ACC112 (cell line): ENCODE results near the gene SLCO2A1.

Source experiments
- H2AFZ ChIP-seq: fragments of 200-600 bp; sonication (generic); one replicate; pipeline ENCODE4 v1.6.0; 2017; ENCODE audit warnings: antibody characterized with exemption, low read length; ENCODE audit not compliant: unreplicated experiment
- H3K27ac ChIP-seq: fragments of 200-600 bp; sonication (generic); 2 replicates; pipeline ENCODE4 v1.5.1; 2014; ENCODE audit warnings: low read depth, mild to moderate bottlenecking, antibody characterized with exemption, low read length, moderate library complexity
- H3K27me3 ChIP-seq: fragments of 200-600 bp; sonication (generic); 2 replicates; pipeline ENCODE4 v1.6.1; 2014; ENCODE audit warnings: mild to moderate bottlenecking, antibody characterized with exemption, low read length, moderate library complexity, mixed read lengths; ENCODE audit not compliant: insufficient read depth
- H3K36me3 ChIP-seq: fragments of 200-600 bp; sonication (generic); 2 replicates; pipeline ENCODE4 v1.6.1; 2016; ENCODE audit warnings: mild to moderate bottlenecking, antibody characterized with exemption, low read length, moderate library complexity, mixed read lengths; ENCODE audit not compliant: insufficient read depth
- H3K4me1 ChIP-seq: fragments of 200-600 bp; sonication (generic); one replicate; pipeline ENCODE4 v1.6.1; 2016; ENCODE audit warnings: low read length, mixed read lengths; ENCODE audit not compliant: insufficient read depth, unreplicated experiment, control insufficient read depth
- H3K4me3 ChIP-seq: fragments of 200-600 bp; sonication (generic); 2 replicates; pipeline ENCODE4 v1.5.1; 2014; ENCODE audit warnings: mild to moderate bottlenecking, low read depth, low read length
- H3K79me2 ChIP-seq: fragments of 200-600 bp; sonication (generic); one replicate; pipeline ENCODE4 v1.6.0; 2016; ENCODE audit warnings: low read length; ENCODE audit not compliant: control insufficient read depth, unreplicated experiment, insufficient read depth

The SLCO2A1 gene

GRCh38 chr3:133980035-133980434 lies 49.7 kb downstream of the SLCO2A1 start:
- Histone ChIP-seq H3K79me2 (no peaks in the 10 kb centered on the region), H3K27ac (no peak overlapping the region), H2AFZ (no peak overlapping the region), H3K27me3 (no peaks in the 10 kb centered on the region), H3K36me3 (no peaks in the 10 kb centered on the region), H3K4me3 (no peak overlapping the region), H3K4me1 (no peaks in the 10 kb centered on the region)

- H2AFZ ChIP-seq: no peak overlapping the region
- no peaks in the 10 kb centered on the region for H3K4me1 ChIP-seq
- H3K4me3 ChIP-seq: no peak overlapping the region
- no peaks in the 10 kb centered on the region for H3K36me3 ChIP-seq
- no peaks in the 10 kb centered on the region for H3K27me3 ChIP-seq
- H3K27ac ChIP-seq: no peak overlapping the region
- no peaks in the 10 kb centered on the region for H3K79me2 ChIP-seq
These were observed 50.2 kb downstream of the SLCO2A1 start for GRCh38 chr3:133979553-133979952.

- no peak overlapping the region for H3K27ac ChIP-seq
- no peaks in the 10 kb centered on the region for H3K79me2 ChIP-seq
- H3K36me3 ChIP-seq: no peaks in the 10 kb centered on the region
- no peak overlapping the region for H3K4me3 ChIP-seq
- no peaks in the 10 kb centered on the region for H3K27me3 ChIP-seq
- H2AFZ ChIP-seq: no peak overlapping the region
- H3K4me1 ChIP-seq: no peaks in the 10 kb centered on the region
These were observed 52.2 kb downstream of the SLCO2A1 start for GRCh38 chr3:133977568-133977967.

- no peak overlapping the region for H3K27ac ChIP-seq
- H3K27me3 ChIP-seq: no peaks in the 10 kb centered on the region
- no peak overlapping the region for H3K4me3 ChIP-seq
- H3K79me2 ChIP-seq: no peaks in the 10 kb centered on the region
- H3K36me3 ChIP-seq: peaks cover 2% of the 10 kb centered on the region; the same call in 1 of the 2 replicates
- H3K4me1 ChIP-seq: no peaks in the 10 kb centered on the region
- no peak overlapping the region for H2AFZ ChIP-seq
These were observed 56.3 kb downstream of the SLCO2A1 start for GRCh38 chr3:133973249-133973980.

- H3K4me1 ChIP-seq: no peaks in the 10 kb centered on the region
- peaks cover 2% of the 10 kb centered on the region; the same call in 1 of the 2 replicates for H3K36me3 ChIP-seq
- no peaks in the 10 kb centered on the region for H3K79me2 ChIP-seq
- H2AFZ ChIP-seq: no peak overlapping the region
- no peaks in the 10 kb centered on the region for H3K27me3 ChIP-seq
- H3K27ac ChIP-seq: no peak overlapping the region
- H3K4me3 ChIP-seq: no peak overlapping the region
These were observed 57.6 kb downstream of the SLCO2A1 start for GRCh38 chr3:133972156-133972555.

GRCh38 chr3:133970916-133971315 lies 58.8 kb downstream of the SLCO2A1 start:
- H3K79me2 ChIP-seq: no peaks in the 10 kb centered on the region
- H3K27ac ChIP-seq: no peak overlapping the region
- H3K27me3 ChIP-seq: no peaks in the 10 kb centered on the region
- peaks cover 2% of the 10 kb centered on the region; the same call in 1 of the 2 replicates for H3K36me3 ChIP-seq
- H3K4me1 ChIP-seq: no peaks in the 10 kb centered on the region
- H3K4me3 ChIP-seq: no peak overlapping the region
- no peak overlapping the region for H2AFZ ChIP-seq

- Histone ChIP-seq H2AFZ (no peak overlapping the region), H3K36me3 (peaks cover 2% of the 10 kb centered on the region; the same call in 1 of the 2 replicates), H3K79me2 (no peaks in the 10 kb centered on the region)
These were observed 59.4 kb downstream of the SLCO2A1 start for GRCh38 chr3:133970339-133970738.

GRCh38 chr3:133967992-133968892 lies 61.5 kb downstream of the SLCO2A1 start:
- Histone ChIP-seq H3K36me3 (peaks cover 2% of the 10 kb centered on the region; the same call in 1 of the 2 replicates), H2AFZ (no peak overlapping the region), H3K27me3 (no peaks in the 10 kb centered on the region), H3K4me3 (no peak overlapping the region), H3K4me1 (peaks cover 8% of the 10 kb centered on the region), H3K79me2 (no peaks in the 10 kb centered on the region), H3K27ac (no peak overlapping the region)

More at GRCh38 chr3:133970339-133970738, 59.4 kb downstream of the SLCO2A1 start:
- H3K27me3 ChIP-seq: no peaks in the 10 kb centered on the region
- no peaks in the 10 kb centered on the region for H3K4me1 ChIP-seq
- no peak overlapping the region for H3K27ac ChIP-seq
- no peak overlapping the region for H3K4me3 ChIP-seq

GRCh38 chr3:133966954-133967353 lies 62.8 kb downstream of the SLCO2A1 start:
- no peak overlapping the region for H3K27ac ChIP-seq
- H3K4me1 ChIP-seq: peaks cover 19% of the 10 kb centered on the region
- no peaks in the 10 kb centered on the region for H3K79me2 ChIP-seq
- no peaks in the 10 kb centered on the region for H3K27me3 ChIP-seq
- peaks cover 2% of the 10 kb centered on the region; the same call in 1 of the 2 replicates for H3K36me3 ChIP-seq
- H2AFZ ChIP-seq: no peak overlapping the region
- H3K4me3 ChIP-seq: no peak overlapping the region

GRCh38 chr3:133965906-133966305 lies 63.8 kb downstream of the SLCO2A1 start:
- peaks cover 19% of the 10 kb centered on the region for H3K4me1 ChIP-seq
- no peaks in the 10 kb centered on the region for H3K79me2 ChIP-seq
- H3K27me3 ChIP-seq: no peaks in the 10 kb centered on the region
- no peak overlapping the region for H3K4me3 ChIP-seq
- no peak overlapping the region for H2AFZ ChIP-seq
- H3K27ac ChIP-seq: no peak overlapping the region
- no peaks in the 10 kb centered on the region for H3K36me3 ChIP-seq
